Astrocyte (in vitro differentiated cells and primary cell): Measurements from ENCODE around the gene RAB31. TPM values are rescaled to one million over a fixed set of nuclear protein-coding genes. Genes with fewer than 3 reads are reported as not detected.
"Not testable (repeated sequence)": the region's sequence is repeated elsewhere in the genome, so short reads cannot be mapped to it uniquely, and the experiment has no call there.

ENCODE experiments used
- DNase-seq: peaks from one replicate; pipeline ENCODE4 v3.0.0-alpha.2; 2010; ENCODE audit warnings: low read depth
- FAIRE-seq: peaks from 2 replicates; lab custom pipeline; 2011; peaks lifted over from hg19 to GRCh38; lab: Jason Lieb, UNC
- H2AFZ ChIP-seq: 2 replicates; pipeline ENCODE4 v1.6.0; 2012; ENCODE audit warnings: low read depth, low read length, inconsistent platforms
- H3K27ac ChIP-seq: 2 replicates; pipeline ENCODE4 v1.5.1; 2011; ENCODE audit warnings: low read depth, low read length, inconsistent platforms
- H3K27me3 ChIP-seq: 2 replicates; pipeline ENCODE4 v1.6.0; 2011; ENCODE audit warnings: low read length, inconsistent platforms; ENCODE audit not compliant: insufficient read depth
- H3K36me3 ChIP-seq: 2 replicates; pipeline ENCODE4 v1.5.1; 2011; ENCODE audit warnings: low read length, inconsistent platforms; ENCODE audit not compliant: insufficient read depth
- H3K4me1 ChIP-seq: 2 replicates; pipeline ENCODE4 v1.5.1; 2011; ENCODE audit warnings: low read length, inconsistent platforms; ENCODE audit not compliant: insufficient read depth
- H3K4me2 ChIP-seq: 2 replicates; pipeline ENCODE4 v1.6.0; 2012; ENCODE audit warnings: low read length, inconsistent platforms
- H3K4me3 ChIP-seq: 2 replicates; pipeline ENCODE4 v1.5.1; 2011; ENCODE audit warnings: low read depth, mild to moderate bottlenecking, low read length, inconsistent platforms; ENCODE audit not compliant: insufficient read depth
- H3K79me2 ChIP-seq: 2 replicates; pipeline ENCODE4 v1.6.0; 2012; ENCODE audit warnings: mild to moderate bottlenecking, low read length, inconsistent platforms; ENCODE audit not compliant: insufficient read depth
- H3K9ac ChIP-seq: 2 replicates; pipeline ENCODE4 v1.6.0; 2012; ENCODE audit warnings: mild to moderate bottlenecking, low read length, inconsistent platforms
- H3K9me3 ChIP-seq: 2 replicates; pipeline ENCODE4 v1.5.1; 2012; ENCODE audit warnings: low read depth, mild to moderate bottlenecking, low read length, inconsistent platforms; ENCODE audit not compliant: insufficient read depth
- H4K20me1 ChIP-seq: 2 replicates; pipeline ENCODE4 v1.6.0; 2012; ENCODE audit warnings: low read length, inconsistent platforms; ENCODE audit not compliant: insufficient read depth
- H3K27ac Mint-ChIP-seq: one replicate; pipeline ENCODE4 v1.8.0; 2021; ENCODE audit warnings: mild to moderate bottlenecking, mixed read lengths; ENCODE audit not compliant: unreplicated experiment
- H3K27me3 Mint-ChIP-seq: one replicate; pipeline ENCODE4 v1.8.0; 2021; ENCODE audit warnings: low read depth, mixed read lengths; ENCODE audit not compliant: unreplicated experiment
- H3K36me3 Mint-ChIP-seq: one replicate; pipeline ENCODE4 v1.8.0; 2021; ENCODE audit warnings: low read depth, mixed read lengths; ENCODE audit not compliant: unreplicated experiment
- H3K4me1 Mint-ChIP-seq: one replicate; pipeline ENCODE4 v1.8.0; 2021; ENCODE audit warnings: low read depth, mixed read lengths; ENCODE audit not compliant: unreplicated experiment
- H3K4me3 Mint-ChIP-seq: one replicate; pipeline ENCODE4 v1.8.0; 2021; ENCODE audit warnings: mild to moderate bottlenecking, moderate library complexity, mixed read lengths; ENCODE audit not compliant: unreplicated experiment
- H3K9me3 Mint-ChIP-seq: one replicate; pipeline ENCODE4 v1.8.0; 2021; ENCODE audit warnings: mild to moderate bottlenecking, mixed read lengths; ENCODE audit not compliant: unreplicated experiment
- EZH2 ChIP-seq: IDR thresholded peaks from 2 replicates; pipeline ENCODE4 v1.6.1; 2012; ENCODE audit warnings: mild to moderate bottlenecking, low read length, inconsistent platforms; ENCODE audit not compliant: insufficient read depth
- total RNA-seq: library from RNA; stranded (reverse); gene quantifications from 2 replicates; pipeline ENCODE4 v1.2.1, GENCODE V29; 2021
- TF ChIP-seq, protein P1 (sequence below): IDR thresholded peaks from 2 replicates; pipeline ENCODE4 v1.5.1; 2011; ENCODE audit warnings: low read depth, mild to moderate bottlenecking, inconsistent platforms, low read length, moderate library complexity; ENCODE audit not compliant: insufficient read depth

RAB31 gene
- total RNA-seq, 1 donor from 2014 or later = 100 TPM

DNA sequence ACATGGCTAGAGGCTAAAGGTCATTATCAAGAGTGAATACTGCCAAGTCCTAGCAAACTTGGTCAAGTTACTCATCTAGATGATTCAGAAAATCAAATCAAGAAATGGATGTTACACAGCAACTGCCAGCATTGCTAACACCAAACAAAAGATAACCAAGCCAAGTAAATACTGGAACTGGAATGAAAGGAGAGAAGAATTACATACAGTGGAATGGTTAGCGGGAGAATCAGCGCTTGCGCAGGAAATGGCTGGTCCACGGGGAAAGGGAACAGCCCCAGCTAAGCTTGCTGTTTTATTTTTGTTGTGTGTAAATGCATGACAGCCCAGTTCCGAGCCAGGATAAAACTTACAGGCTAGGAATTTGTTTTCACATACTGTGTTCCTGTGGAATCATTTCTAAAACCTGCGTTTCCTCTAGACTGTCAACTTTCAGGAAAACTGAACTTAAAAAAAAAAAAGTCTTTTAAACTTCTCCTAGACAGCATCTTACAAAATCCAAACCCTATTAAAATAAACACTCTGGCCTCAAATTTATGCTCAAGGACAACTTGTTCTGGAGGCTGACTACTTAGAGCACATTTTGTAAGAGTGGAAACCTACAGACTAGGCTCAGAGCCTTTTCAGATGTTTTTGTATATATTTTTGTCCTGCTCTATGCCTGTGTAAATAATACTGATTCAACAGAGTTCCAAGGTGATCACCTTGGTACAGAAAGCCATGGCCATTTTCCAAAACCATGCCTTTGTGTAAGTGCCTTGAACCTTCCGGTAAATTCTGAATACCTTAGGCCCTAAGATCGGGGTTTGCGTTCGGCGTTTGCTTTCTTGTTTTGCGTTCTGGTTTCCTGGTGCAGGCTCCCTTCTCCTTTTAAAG lies 146.9 kb downstream of the RAB31 start:
- H3K27ac Mint-ChIP-seq = no peak overlapping the region
- peak overlapping the region; percentile 29 for H3K9ac ChIP-seq

DNA sequence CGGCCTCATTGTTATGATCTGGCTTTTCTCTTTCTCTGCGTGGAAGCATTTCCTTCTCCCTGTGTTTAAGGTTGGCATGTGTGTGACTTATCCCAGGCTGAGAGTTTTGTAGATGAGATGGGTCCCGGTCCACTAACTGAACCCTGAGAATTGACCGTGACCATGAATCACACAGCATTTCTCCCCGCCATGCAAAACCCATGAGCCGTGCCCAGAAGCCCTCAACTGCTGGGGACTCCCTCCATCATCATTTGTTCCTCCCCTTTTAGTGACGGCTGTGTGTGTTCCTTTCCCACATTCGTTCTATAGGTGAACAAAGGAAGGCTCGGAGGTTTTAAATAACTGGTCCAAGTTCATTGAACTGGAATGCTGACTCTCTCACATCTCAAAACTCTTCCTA lies 147.6 kb downstream of the RAB31 start:
- Histone ChIP-seq H3K4me2 (peak overlapping the region; percentile 35), H3K9ac (peak overlapping the region; percentile 29), H3K4me1 (peaks cover 5% of the 10 kb centered on the region), H3K36me3 (peaks cover 5% of the 10 kb centered on the region), H2AFZ (peak overlapping the region; percentile 14), H3K9me3 (no peaks in the 10 kb centered on the region), H3K27ac (peak overlapping the region; percentile 15), H3K4me3 (no peak overlapping the region), H3K79me2 (no peaks in the 10 kb centered on the region), H4K20me1 (no peaks in the 10 kb centered on the region), H3K27me3 (no peaks in the 10 kb centered on the region)
- peak; percentile 69 for DNase-seq
- TF ChIP-seq EZH2 = no peak
- TF ChIP-seq, protein P1, sequence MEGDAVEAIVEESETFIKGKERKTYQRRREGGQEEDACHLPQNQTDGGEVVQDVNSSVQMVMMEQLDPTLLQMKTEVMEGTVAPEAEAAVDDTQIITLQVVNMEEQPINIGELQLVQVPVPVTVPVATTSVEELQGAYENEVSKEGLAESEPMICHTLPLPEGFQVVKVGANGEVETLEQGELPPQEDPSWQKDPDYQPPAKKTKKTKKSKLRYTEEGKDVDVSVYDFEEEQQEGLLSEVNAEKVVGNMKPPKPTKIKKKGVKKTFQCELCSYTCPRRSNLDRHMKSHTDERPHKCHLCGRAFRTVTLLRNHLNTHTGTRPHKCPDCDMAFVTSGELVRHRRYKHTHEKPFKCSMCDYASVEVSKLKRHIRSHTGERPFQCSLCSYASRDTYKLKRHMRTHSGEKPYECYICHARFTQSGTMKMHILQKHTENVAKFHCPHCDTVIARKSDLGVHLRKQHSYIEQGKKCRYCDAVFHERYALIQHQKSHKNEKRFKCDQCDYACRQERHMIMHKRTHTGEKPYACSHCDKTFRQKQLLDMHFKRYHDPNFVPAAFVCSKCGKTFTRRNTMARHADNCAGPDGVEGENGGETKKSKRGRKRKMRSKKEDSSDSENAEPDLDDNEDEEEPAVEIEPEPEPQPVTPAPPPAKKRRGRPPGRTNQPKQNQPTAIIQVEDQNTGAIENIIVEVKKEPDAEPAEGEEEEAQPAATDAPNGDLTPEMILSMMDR = no peak
- no peak for FAIRE-seq
- H3K9me3 Mint-ChIP-seq = no peaks in the 10 kb centered on the region
- no peaks in the 10 kb centered on the region for H3K27me3 Mint-ChIP-seq
- no peaks in the 10 kb centered on the region for H3K4me1 Mint-ChIP-seq
- no peak overlapping the region for H3K27ac Mint-ChIP-seq
- peaks cover 11% of the 10 kb centered on the region for H3K36me3 Mint-ChIP-seq
- H3K4me3 Mint-ChIP-seq = no peak overlapping the region

More for the DNA sequence above, 146.9 kb downstream of the RAB31 start:
- no peaks in the 10 kb centered on the region for H4K20me1 ChIP-seq
- H3K79me2 ChIP-seq = no peaks in the 10 kb centered on the region
- peak overlapping the region; percentile 35 for H3K4me2 ChIP-seq
- peaks cover 3% of the 10 kb centered on the region for H3K36me3 ChIP-seq
- peaks cover 5% of the 10 kb centered on the region for H3K4me1 ChIP-seq
- H3K36me3 Mint-ChIP-seq = peaks cover 8% of the 10 kb centered on the region
- FAIRE-seq = no peak
- no peak for DNase-seq
- no peaks in the 10 kb centered on the region for H3K27me3 ChIP-seq
- peak overlapping the region; percentile 15 for H3K27ac ChIP-seq
- H3K4me3 Mint-ChIP-seq = no peak overlapping the region
- H3K9me3 Mint-ChIP-seq = no peaks in the 10 kb centered on the region
- TF ChIP-seq, protein P1 = no peak
- no peak for TF ChIP-seq EZH2
- no peak overlapping the region for H3K4me3 ChIP-seq
- peak overlapping the region; percentile 14 for H2AFZ ChIP-seq
- no peaks in the 10 kb centered on the region for H3K27me3 Mint-ChIP-seq
- peaks cover under 1% of the 10 kb centered on the region for H3K4me1 Mint-ChIP-seq
- no peaks in the 10 kb centered on the region for H3K9me3 ChIP-seq

DNA sequence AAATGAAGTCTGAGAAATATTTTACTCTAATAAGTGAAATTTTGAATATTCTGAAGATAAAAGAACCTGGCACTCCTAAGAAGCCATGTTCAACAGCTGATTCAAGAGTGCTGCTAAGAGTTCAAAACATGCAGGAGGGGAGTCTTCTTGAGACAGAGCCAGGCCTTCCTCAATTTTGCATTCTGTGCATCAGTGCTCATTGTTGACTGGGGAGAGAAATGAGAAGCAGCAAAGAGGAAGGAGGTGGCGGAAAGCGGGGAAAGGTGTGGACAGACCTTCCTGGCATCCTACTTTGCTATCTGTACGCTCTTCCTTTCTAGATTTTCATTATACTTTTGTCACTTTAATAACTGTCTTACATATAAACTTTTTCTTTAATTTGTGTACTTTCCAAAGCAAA lies 148.0 kb downstream of the RAB31 start:
- Histone ChIP-seq H3K27me3 (no peaks in the 10 kb centered on the region), H3K9ac (no peak overlapping the region), H3K36me3 (peaks cover 9% of the 10 kb centered on the region), H2AFZ (no peak overlapping the region), H4K20me1 (no peaks in the 10 kb centered on the region), H3K4me3 (no peak overlapping the region), H3K4me1 (peaks cover 5% of the 10 kb centered on the region), H3K27ac (peak overlapping the region; percentile 6), H3K4me2 (no peak overlapping the region), H3K79me2 (no peaks in the 10 kb centered on the region), H3K9me3 (no peaks in the 10 kb centered on the region)
- Mint-ChIP-seq H3K4me1 (no peaks in the 10 kb centered on the region), H3K27ac (no peak overlapping the region), H3K36me3 (peaks cover 14% of the 10 kb centered on the region), H3K9me3 (no peaks in the 10 kb centered on the region), H3K4me3 (no peak overlapping the region), H3K27me3 (no peaks in the 10 kb centered on the region)
- no peak for FAIRE-seq
- TF ChIP-seq, protein P1 = no peak
- TF ChIP-seq EZH2 = no peak
- DNase-seq = no peak

DNA sequence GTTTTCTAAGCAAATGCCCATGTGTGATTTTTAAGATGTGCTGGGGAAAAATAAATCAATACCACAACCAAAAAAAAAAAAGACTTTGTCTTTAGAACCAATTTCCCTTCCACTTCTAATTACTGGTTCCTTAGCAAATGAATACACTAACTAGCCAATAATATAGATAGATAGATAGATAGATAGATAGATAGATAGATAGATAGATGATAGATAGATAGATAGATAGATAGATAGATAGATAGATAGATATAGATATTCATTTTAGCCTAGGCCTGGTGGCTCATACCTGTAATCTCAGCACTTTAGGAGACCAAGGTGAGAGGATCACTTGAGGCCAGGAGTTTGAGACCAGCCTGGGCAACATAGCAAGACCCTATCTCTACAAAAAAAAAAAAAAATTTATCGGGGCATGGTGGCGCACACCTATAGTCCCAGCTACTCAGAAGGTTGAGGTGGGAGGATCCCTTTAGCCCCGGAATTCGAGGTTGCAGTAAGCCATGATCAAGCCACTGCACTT lies 149.4 kb downstream of the RAB31 start:
- H3K79me2 ChIP-seq, H3K4me1 ChIP-seq, H3K27ac ChIP-seq, H3K4me1 Mint-ChIP-seq, H4K20me1 ChIP-seq, FAIRE-seq, DNase-seq, H3K9me3 Mint-ChIP-seq, H3K27me3 Mint-ChIP-seq, H3K9ac ChIP-seq, H3K27ac Mint-ChIP-seq, H3K4me3 Mint-ChIP-seq, H3K27me3 ChIP-seq, H2AFZ ChIP-seq, H3K4me3 ChIP-seq, H3K9me3 ChIP-seq, H3K4me2 ChIP-seq: not testable (repeated sequence)
- peaks cover 23% of the 10 kb centered on the region for H3K36me3 Mint-ChIP-seq
- peaks cover 15% of the 10 kb centered on the region for H3K36me3 ChIP-seq
